ENCODE data around the gene OR56A3.

DNA sequence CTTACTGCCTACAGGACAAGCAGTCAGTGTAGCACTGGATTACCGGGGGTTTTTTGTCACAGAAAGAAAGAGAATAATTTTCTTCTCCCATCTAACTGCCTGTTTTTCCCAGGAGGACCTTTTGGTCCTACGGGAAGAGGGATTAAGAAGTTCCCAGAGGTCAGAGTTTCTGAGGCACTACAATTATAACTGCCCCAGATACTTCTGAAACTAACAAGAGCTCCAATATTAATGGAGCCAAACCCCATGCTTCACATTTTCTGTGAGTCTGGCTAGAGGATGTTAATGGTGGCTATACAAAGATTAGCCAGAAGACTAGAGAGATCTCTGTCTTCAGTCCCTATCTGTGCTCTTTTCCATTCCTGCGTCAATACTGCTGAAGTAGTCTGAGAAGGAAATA lies at the start of gene OR56A3:
- TF ChIP-seq, protein P1, sequence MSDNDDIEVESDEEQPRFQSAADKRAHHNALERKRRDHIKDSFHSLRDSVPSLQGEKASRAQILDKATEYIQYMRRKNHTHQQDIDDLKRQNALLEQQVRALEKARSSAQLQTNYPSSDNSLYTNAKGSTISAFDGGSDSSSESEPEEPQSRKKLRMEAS (IDR thresholded peaks at IDR 0.05; ENCODE audit: low read depth): no peak
- TF ChIP-seq, protein P2, sequence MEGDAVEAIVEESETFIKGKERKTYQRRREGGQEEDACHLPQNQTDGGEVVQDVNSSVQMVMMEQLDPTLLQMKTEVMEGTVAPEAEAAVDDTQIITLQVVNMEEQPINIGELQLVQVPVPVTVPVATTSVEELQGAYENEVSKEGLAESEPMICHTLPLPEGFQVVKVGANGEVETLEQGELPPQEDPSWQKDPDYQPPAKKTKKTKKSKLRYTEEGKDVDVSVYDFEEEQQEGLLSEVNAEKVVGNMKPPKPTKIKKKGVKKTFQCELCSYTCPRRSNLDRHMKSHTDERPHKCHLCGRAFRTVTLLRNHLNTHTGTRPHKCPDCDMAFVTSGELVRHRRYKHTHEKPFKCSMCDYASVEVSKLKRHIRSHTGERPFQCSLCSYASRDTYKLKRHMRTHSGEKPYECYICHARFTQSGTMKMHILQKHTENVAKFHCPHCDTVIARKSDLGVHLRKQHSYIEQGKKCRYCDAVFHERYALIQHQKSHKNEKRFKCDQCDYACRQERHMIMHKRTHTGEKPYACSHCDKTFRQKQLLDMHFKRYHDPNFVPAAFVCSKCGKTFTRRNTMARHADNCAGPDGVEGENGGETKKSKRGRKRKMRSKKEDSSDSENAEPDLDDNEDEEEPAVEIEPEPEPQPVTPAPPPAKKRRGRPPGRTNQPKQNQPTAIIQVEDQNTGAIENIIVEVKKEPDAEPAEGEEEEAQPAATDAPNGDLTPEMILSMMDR (IDR thresholded peaks at IDR 0.05): no peak
- TF ChIP-seq TCF12 (IDR thresholded peaks at IDR 0.05) (no peak), RAD21 (IDR thresholded peaks at IDR 0.05; ENCODE audit: low read length) (no peak), JUND (IDR thresholded peaks at IDR 0.05) (no peak), SIN3A (IDR thresholded peaks at IDR 0.05; ENCODE audit: borderline replicate concordance, low read depth, low read length) (no peak), POLR2AphosphoS5 (IDR thresholded peaks at IDR 0.05; ENCODE audit: low read depth, low read length) (no peak), GABPA (IDR thresholded peaks at IDR 0.05; ENCODE audit: low read depth) (no peak), SMC3 (IDR thresholded peaks at IDR 0.05; ENCODE audit: low read depth, low read length) (no peak), EZH2phosphoT487 (IDR thresholded peaks at IDR 0.05; ENCODE audit: borderline replicate concordance, low read depth) (no peak), RXRA (IDR thresholded peaks at IDR 0.05; ENCODE audit: borderline replicate concordance, low read depth) (no peak), CHD2 (IDR thresholded peaks at IDR 0.05; ENCODE audit: low read length, partially characterized antibody) (no peak)
- TF ChIP-seq, protein P3, sequence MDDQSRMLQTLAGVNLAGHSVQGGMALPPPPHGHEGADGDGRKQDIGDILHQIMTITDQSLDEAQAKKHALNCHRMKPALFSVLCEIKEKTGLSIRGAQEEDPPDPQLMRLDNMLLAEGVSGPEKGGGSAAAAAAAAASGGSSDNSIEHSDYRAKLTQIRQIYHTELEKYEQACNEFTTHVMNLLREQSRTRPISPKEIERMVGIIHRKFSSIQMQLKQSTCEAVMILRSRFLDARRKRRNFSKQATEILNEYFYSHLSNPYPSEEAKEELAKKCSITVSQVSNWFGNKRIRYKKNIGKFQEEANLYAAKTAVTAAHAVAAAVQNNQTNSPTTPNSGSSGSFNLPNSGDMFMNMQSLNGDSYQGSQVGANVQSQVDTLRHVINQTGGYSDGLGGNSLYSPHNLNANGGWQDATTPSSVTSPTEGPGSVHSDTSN (IDR thresholded peaks at IDR 0.05): no peak
- TF ChIP-seq, protein P4, sequence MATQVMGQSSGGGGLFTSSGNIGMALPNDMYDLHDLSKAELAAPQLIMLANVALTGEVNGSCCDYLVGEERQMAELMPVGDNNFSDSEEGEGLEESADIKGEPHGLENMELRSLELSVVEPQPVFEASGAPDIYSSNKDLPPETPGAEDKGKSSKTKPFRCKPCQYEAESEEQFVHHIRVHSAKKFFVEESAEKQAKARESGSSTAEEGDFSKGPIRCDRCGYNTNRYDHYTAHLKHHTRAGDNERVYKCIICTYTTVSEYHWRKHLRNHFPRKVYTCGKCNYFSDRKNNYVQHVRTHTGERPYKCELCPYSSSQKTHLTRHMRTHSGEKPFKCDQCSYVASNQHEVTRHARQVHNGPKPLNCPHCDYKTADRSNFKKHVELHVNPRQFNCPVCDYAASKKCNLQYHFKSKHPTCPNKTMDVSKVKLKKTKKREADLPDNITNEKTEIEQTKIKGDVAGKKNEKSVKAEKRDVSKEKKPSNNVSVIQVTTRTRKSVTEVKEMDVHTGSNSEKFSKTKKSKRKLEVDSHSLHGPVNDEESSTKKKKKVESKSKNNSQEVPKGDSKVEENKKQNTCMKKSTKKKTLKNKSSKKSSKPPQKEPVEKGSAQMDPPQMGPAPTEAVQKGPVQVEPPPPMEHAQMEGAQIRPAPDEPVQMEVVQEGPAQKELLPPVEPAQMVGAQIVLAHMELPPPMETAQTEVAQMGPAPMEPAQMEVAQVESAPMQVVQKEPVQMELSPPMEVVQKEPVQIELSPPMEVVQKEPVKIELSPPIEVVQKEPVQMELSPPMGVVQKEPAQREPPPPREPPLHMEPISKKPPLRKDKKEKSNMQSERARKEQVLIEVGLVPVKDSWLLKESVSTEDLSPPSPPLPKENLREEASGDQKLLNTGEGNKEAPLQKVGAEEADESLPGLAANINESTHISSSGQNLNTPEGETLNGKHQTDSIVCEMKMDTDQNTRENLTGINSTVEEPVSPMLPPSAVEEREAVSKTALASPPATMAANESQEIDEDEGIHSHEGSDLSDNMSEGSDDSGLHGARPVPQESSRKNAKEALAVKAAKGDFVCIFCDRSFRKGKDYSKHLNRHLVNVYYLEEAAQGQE (IDR thresholded peaks at IDR 0.05; ENCODE audit: low read depth, low read length): no peak

All from SK-N-SH (cell line).